Colonic mucosa (tissue), 4 donors: ENCODE measurements around the gene CORO2A. TPM values are rescaled to one million over a fixed set of nuclear protein-coding genes. Genes with fewer than 3 reads are reported as not detected.

Source experiments
- DNase-seq: peaks from one replicate; pipeline ENCODE4 v3.0.0-alpha.2; 2020
- H3K27ac ChIP-seq: fragments of 200-600 bp; one replicate; pipeline ENCODE4 v1.8.0; 2021
- H3K27me3 ChIP-seq: fragments of 200-600 bp; one replicate; pipeline ENCODE4 v1.8.0; 2021
- H3K36me3 ChIP-seq: fragments of 200-600 bp; one replicate; pipeline ENCODE4 v1.8.0; 2021
- H3K4me1 ChIP-seq: fragments of 200-600 bp; one replicate; pipeline ENCODE4 v1.8.0; 2021; ENCODE audit warnings: mild to moderate bottlenecking
- H3K4me3 ChIP-seq: fragments of 200-600 bp; one replicate; pipeline ENCODE4 v1.8.0; 2021
- H3K9ac ChIP-seq, 2 donors: one replicate each; pipeline ENCODE4 v1.7.0; 2013; ENCODE audit warnings: control low read depth in 2 of 2, low read depth in 2 of 2, low read length in 2 of 2
- H3K9me3 ChIP-seq: fragments of 200-600 bp; one replicate; pipeline ENCODE4 v1.8.0; 2021
- CTCF ChIP-seq: fragments of 200-600 bp; IDR thresholded peaks from one replicate; pipeline ENCODE4 v1.8.0; 2022; ENCODE audit warnings: antibody characterized with exemption, mild to moderate bottlenecking
- intact Hi-C: fragments of 100-400 bp; cut with DNase I; formaldehyde crosslinking; loops from one replicate; pipeline ENCODE4 v1.14.1; 2022
- total RNA-seq, 2 donors: library from RNA; stranded (reverse); fragmentation: NEBNext Ultra II Directional in 1 of 2; extraction: Animal tissue kit (Norgen Biotek cat#: 25700) in 1 of 2; gene quantifications; one replicate each; pipeline ENCODE4 v1.2.1, GENCODE V29; 2021
- donor health status: healthy.
- donor health status: DM: no; HTN: no; CAD: no.
- donor health status: DM: no; HTN: no; CAD: no.

The CORO2A gene
- total RNA-seq, 2 donors from 2014 or later, result 53.8 to 68.1 TPM

- DNase-seq, result no peak
- Histone ChIP-seq H3K4me3 (no peak overlapping the region), H3K27ac (peak overlapping the region; percentile 44), H3K36me3 (no peaks in the 10 kb centered on the region), H3K9me3 (no peaks in the 10 kb centered on the region), H3K9ac (no peak overlapping the region), H3K4me1 (no peaks in the 10 kb centered on the region), H3K27me3 (no peaks in the 10 kb centered on the region)
- intact Hi-C loops, result no loop called here
- no peak for TF ChIP-seq CTCF
Observed at GRCh38 chr9:98107926-98108325, 84.5 kb downstream of the CORO2A start.

GRCh38 chr9:98105006-98105405, 87.4 kb downstream of the CORO2A start:
- Histone ChIP-seq H3K4me3 (no peak overlapping the region), H3K27me3 (no peaks in the 10 kb centered on the region), H3K9ac (no peak overlapping the region), H3K27ac (peak overlapping the region; percentile 27), H3K9me3 (no peaks in the 10 kb centered on the region), H3K36me3 (no peaks in the 10 kb centered on the region), H3K4me1 (peaks cover 2% of the 10 kb centered on the region)
- intact Hi-C loops, result no loop called here
- no peak for TF ChIP-seq CTCF
- DNase-seq, result no peak

- Histone ChIP-seq H3K27ac (peak overlapping the region; percentile 27), H3K9ac (no peak overlapping the region), H3K4me1 (peaks cover 6% of the 10 kb centered on the region), H3K36me3 (no peaks in the 10 kb centered on the region), H3K27me3 (no peaks in the 10 kb centered on the region), H3K9me3 (no peaks in the 10 kb centered on the region), H3K4me3 (no peak overlapping the region)
- TF ChIP-seq CTCF, result no peak
- DNase-seq, result no peak
- intact Hi-C loops, result no loop called here
Observed at GRCh38 chr9:98104445-98104881, 88.0 kb downstream of the CORO2A start.

- H3K27ac ChIP-seq, result peak overlapping the region; percentile 35
- no peak overlapping the region for H3K9ac ChIP-seq
- no peak overlapping the region for H3K4me3 ChIP-seq
- no peak for TF ChIP-seq CTCF
- intact Hi-C loops, result no loop called here
- no peak for DNase-seq
- H3K36me3 ChIP-seq, result no peaks in the 10 kb centered on the region
- no peaks in the 10 kb centered on the region for H3K27me3 ChIP-seq
- H3K9me3 ChIP-seq, result no peaks in the 10 kb centered on the region
- peaks cover 6% of the 10 kb centered on the region for H3K4me1 ChIP-seq
Observed at GRCh38 chr9:98101868-98102273, 90.6 kb downstream of the CORO2A start.

GRCh38 chr9:98101416-98101815, 91.0 kb downstream of the CORO2A start:
- Histone ChIP-seq H3K4me1 (peaks cover 6% of the 10 kb centered on the region), H3K4me3 (no peak overlapping the region), H3K36me3 (no peaks in the 10 kb centered on the region), H3K9me3 (no peaks in the 10 kb centered on the region), H3K27ac (peak overlapping the region; percentile 3), H3K27me3 (no peaks in the 10 kb centered on the region), H3K9ac (no peak overlapping the region)
- no peak for DNase-seq
- intact Hi-C loops, result no loop called here
- no peak for TF ChIP-seq CTCF

- H3K9me3 ChIP-seq, result no peaks in the 10 kb centered on the region
- H3K9ac ChIP-seq, result no peak overlapping the region
- intact Hi-C loops, result no loop called here
- peak overlapping the region; percentile 24 for H3K27ac ChIP-seq
- no peak overlapping the region for H3K4me3 ChIP-seq
- no peaks in the 10 kb centered on the region for H3K36me3 ChIP-seq
- no peak for TF ChIP-seq CTCF
- no peaks in the 10 kb centered on the region for H3K27me3 ChIP-seq
- no peak for DNase-seq
- H3K4me1 ChIP-seq, result peaks cover 6% of the 10 kb centered on the region
Observed at GRCh38 chr9:98100456-98100855, 92.0 kb downstream of the CORO2A start.
